HG03196 (cell line): Measurements from ENCODE around the gene SSH3.
"Not testable (repeated sequence)": the region's sequence is repeated elsewhere in the genome, so short reads cannot be mapped to it uniquely, and the experiment has no call there.

ENCODE experiments used
- ATAC-seq: cut with Tn5 transposase; IDR thresholded peaks from one replicate; pipeline ENCODE4 v1.9.1; 2021; ENCODE audit not compliant: unreplicated experiment

The SSH3 gene

GRCh38 chr11:67303132-67303834, at the start of gene SSH3:
SSH3 (plus strand) TSS chr11:67303530; CDS start chr11:67303626, 96 bp downstream.
- no peak for ATAC-seq

- ATAC-seq: no peak
Observed at GRCh38 chr11:67253872-67254624, 49.3 kb upstream of the SSH3 start.

- ATAC-seq: no peak
Observed at GRCh38 chr11:67254798-67255197, 48.5 kb upstream of the SSH3 start.

GRCh38 chr11:67255353-67255752, 48.0 kb upstream of the SSH3 start:
- ATAC-seq: no peak

GRCh38 chr11:67255864-67256263, 47.5 kb upstream of the SSH3 start:
- no peak for ATAC-seq

GRCh38 chr11:67256477-67257135, 46.7 kb upstream of the SSH3 start:
- ATAC-seq: no peak

GRCh38 chr11:67260406-67260805, 42.9 kb upstream of the SSH3 start:
- no peak for ATAC-seq

GRCh38 chr11:67260885-67261639, 42.3 kb upstream of the SSH3 start:
- not testable (repeated sequence) for ATAC-seq

- ATAC-seq: no peak
Observed at GRCh38 chr11:67261640-67261945, 41.7 kb upstream of the SSH3 start.

GRCh38 chr11:67261946-67262681, 41.2 kb upstream of the SSH3 start:
- ATAC-seq: no peak

GRCh38 chr11:67262731-67263675, 40.3 kb upstream of the SSH3 start:
- no peak for ATAC-seq

GRCh38 chr11:67264260-67264659, 39.1 kb upstream of the SSH3 start:
- ATAC-seq: no peak

- no peak for ATAC-seq
Observed at GRCh38 chr11:67264877-67265632, 38.3 kb upstream of the SSH3 start.

- peak; percentile 31 for ATAC-seq
Observed at GRCh38 chr11:67265633-67266448, 37.5 kb upstream of the SSH3 start.

- ATAC-seq: no peak
Observed at GRCh38 chr11:67266449-67267187, 36.7 kb upstream of the SSH3 start, which contains the start of gene GRK2. GRK2 (plus strand) TSS chr11:67266473; CDS start chr11:67266700, 227 bp downstream.

GRCh38 chr11:67267188-67268080, 35.9 kb upstream of the SSH3 start:
- ATAC-seq: no peak
